Measurements from ENCODE around the gene GALNT9.

GRCh38 chr12:132333766-132334165 is 4.4 kb upstream of the GALNT9 start:
- TF ChIP-seq CTCF (IDR thresholded peaks at IDR 0.05) (no peak), EP300 (IDR thresholded peaks at IDR 0.05) (no peak), POLR2A (IDR thresholded peaks at IDR 0.05) (no peak)

Data from ovary (tissue), 3 donors.